GM12801 (cell line): ENCODE measurements around the gene FRMD4B.

Experiments used
- CTCF ChIP-seq: IDR thresholded peaks from one replicate; pipeline ENCODE4 v1.5.1; 2011; ENCODE audit warnings: control low read depth; ENCODE audit not compliant: insufficient read length; ENCODE audit errors: extremely low read depth

Gene FRMD4B

GRCh38 chr3:69130689-69131088 lies 255.2 kb downstream of the FRMD4B start:
- no peak for TF ChIP-seq CTCF

DNA sequence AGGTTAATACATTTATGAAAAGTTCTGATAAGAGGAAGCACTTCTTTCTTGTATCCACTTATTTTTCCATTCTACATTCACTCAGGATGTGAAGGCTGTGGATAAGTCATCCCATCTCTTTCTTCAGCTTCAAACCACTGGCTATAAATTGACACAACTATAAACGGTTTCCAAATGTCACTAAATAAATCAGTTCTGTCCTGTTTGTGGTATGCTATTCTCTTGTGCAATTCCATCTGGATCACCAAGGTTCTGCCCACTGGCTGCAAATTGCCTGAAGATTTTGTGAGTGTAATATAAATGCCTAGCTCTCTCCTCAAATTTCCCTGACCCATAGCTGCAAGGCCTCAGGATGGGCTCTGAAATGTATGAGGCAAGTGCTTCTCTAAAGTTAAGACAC lies 256.4 kb downstream of the FRMD4B start:
- no peak for TF ChIP-seq CTCF

- no peak for TF ChIP-seq CTCF
These were observed 257.4 kb downstream of the FRMD4B start for GRCh38 chr3:69128509-69128908.

- TF ChIP-seq CTCF = no peak
These were observed 258.9 kb downstream of the FRMD4B start for GRCh38 chr3:69126999-69127398.

- TF ChIP-seq CTCF = no peak
These were observed 259.7 kb downstream of the FRMD4B start for GRCh38 chr3:69126216-69126615.

GRCh38 chr3:69122403-69122802 lies 263.5 kb downstream of the FRMD4B start, which contains the start of gene LMOD3:
TSS of gene LMOD3 (minus strand) at chr3:69122595. CDS start at chr3:69122386, 209 bp downstream.
- TF ChIP-seq CTCF = no peak

GRCh38 chr3:69121950-69122349 lies 263.9 kb downstream of the FRMD4B start:
- TF ChIP-seq CTCF = no peak

DNA sequence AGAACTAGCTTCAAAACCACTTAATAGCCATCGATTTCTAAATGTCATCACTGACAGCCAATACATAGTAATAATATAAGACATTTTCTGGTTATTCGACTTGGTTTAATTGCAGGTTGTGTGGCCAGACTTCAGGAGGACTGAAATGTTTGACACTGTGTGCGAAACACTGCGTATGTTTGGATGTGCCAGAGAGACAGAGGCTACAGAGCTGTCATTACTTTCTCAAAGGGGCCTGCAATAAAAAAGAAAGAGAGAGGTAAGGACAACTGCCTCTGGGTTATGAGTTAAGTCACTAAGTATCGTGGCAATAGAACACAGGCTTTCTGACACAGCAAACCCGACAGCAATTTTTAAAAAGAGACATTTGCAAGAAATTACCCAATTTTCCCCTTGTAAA lies 264.4 kb downstream of the FRMD4B start:
- no peak for TF ChIP-seq CTCF
